Measurements from ENCODE around the gene ARMS2. TPM values are rescaled to one million over a fixed set of nuclear protein-coding genes. Genes with fewer than 3 reads are reported as not detected.

Gene ARMS2
- total RNA-seq, 1 donor = not detected

DNA sequence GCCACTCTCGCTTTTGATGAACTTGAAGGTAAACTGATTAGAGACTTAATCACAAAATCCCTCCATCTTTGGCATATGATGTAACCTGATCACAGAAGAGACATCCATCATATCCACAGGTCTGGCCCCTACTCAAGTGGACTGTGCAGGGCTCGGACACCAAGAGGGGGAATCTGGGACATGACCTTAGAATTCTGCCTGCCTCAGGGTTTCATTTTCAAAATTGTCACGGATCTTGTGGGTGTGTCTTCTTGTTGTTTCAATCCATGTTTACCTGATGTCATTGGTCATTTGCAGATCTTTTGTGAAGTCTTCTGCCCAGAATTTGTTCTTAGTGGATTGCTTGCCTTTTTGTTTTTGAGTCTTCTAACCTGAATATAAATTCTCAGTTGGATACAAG, 5.9 kb upstream of the ARMS2 start:
- DNase-seq (ENCODE audit: low read depth) = no peak
- no peak overlapping the region for H3K4me3 ChIP-seq (ENCODE audit: low read depth, low read length)
- TF ChIP-seq, protein P1, sequence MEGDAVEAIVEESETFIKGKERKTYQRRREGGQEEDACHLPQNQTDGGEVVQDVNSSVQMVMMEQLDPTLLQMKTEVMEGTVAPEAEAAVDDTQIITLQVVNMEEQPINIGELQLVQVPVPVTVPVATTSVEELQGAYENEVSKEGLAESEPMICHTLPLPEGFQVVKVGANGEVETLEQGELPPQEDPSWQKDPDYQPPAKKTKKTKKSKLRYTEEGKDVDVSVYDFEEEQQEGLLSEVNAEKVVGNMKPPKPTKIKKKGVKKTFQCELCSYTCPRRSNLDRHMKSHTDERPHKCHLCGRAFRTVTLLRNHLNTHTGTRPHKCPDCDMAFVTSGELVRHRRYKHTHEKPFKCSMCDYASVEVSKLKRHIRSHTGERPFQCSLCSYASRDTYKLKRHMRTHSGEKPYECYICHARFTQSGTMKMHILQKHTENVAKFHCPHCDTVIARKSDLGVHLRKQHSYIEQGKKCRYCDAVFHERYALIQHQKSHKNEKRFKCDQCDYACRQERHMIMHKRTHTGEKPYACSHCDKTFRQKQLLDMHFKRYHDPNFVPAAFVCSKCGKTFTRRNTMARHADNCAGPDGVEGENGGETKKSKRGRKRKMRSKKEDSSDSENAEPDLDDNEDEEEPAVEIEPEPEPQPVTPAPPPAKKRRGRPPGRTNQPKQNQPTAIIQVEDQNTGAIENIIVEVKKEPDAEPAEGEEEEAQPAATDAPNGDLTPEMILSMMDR (IDR thresholded peaks at IDR 0.05; ENCODE audit: insufficient read depth, low read length) = no peak

DNA sequence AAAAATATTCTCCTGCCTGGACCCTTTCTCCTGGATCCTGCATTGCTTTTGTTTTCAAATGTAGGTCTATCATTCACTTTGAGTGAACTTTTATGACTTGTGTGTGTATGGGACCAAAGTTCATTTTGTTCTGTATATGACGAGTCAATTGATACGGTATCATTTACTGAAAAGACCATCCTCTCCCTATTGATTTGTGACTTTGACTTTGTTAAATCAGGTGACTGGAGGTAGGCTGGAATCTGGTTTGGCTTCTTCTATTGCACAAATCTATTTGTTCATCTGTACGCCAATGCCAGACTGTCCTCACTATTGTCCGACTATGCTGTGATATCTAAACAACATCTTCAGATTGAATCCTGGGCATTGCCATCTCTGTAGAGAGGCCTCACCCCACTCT, 5.3 kb upstream of the ARMS2 start:
- no peak for DNase-seq (ENCODE audit: low read depth)
- TF ChIP-seq, protein P1 (IDR thresholded peaks at IDR 0.05; ENCODE audit: insufficient read depth, low read length) = no peak
- no peak overlapping the region for H3K4me3 ChIP-seq (ENCODE audit: low read depth, low read length)

DNA sequence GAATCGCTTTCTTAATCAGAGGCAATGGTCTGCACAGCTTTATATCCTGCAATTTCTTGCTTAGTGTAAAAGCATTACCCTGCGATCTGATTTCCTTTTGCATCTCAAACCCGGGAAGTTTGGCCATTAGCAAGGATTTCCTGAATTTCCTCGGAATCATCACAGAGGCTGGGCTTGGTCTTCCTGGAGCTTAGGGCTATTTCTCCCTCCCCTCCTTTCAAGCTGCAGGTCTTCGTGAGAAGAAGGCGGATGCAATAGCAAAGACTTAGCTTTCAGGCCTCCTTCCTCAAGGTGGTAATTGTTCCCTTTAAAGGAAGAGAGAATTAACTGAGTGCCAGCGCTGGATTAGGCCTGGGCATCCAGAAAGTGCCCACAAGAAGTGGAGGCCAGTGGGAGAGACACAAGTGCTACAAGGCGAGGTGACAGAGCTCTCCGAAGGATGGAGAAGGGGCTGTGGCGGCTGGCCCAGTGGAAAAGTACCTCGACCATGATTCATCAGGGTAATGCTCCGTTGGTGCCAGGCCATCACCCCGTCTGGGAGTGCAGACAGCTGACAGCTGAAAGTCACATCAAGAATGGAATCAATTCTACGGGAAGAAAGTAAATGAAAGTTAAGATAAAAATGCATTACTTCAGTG, 4.0 kb upstream of the ARMS2 start:
- TF ChIP-seq, protein P1 (IDR thresholded peaks at IDR 0.05; ENCODE audit: insufficient read depth, low read length) = no peak

DNA sequence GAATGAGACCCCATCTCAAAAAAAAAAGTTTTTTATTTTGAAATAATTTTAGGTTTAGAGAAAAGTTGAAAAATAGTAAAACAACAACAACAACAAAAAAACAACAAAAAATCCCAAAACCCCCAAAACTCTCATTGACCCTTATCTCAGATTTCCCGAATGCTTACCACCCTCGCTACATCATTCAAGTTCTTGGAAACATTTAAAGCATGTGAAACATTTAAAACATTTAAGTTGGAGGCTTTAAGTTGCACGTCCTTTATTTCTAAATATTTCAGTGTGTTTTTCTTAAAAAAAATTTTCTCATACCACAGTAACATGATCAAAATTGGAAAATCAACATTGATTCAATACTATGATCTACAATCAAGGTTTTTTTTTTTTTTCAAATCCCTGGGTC, 382 bp upstream of the ARMS2 start:
- no peak for DNase-seq (ENCODE audit: low read depth)
- H3K4me3 ChIP-seq (ENCODE audit: low read depth, low read length) = no peak overlapping the region
- TF ChIP-seq, protein P1 (IDR thresholded peaks at IDR 0.05; ENCODE audit: insufficient read depth, low read length) = no peak

More for the DNA sequence above, 4.0 kb upstream of the ARMS2 start:
- no peak for DNase-seq (ENCODE audit: low read depth)
- no peak overlapping the region for H3K4me3 ChIP-seq (ENCODE audit: low read depth, low read length)

- no peak overlapping the region for H3K4me3 ChIP-seq (ENCODE audit: low read depth, low read length)
- no peak for DNase-seq (ENCODE audit: low read depth)
- TF ChIP-seq, protein P1 (IDR thresholded peaks at IDR 0.05; ENCODE audit: insufficient read depth, low read length) = no peak
Measured at GRCh38 chr10:122455376-122456079, 1.1 kb downstream of the ARMS2 start.

DNA sequence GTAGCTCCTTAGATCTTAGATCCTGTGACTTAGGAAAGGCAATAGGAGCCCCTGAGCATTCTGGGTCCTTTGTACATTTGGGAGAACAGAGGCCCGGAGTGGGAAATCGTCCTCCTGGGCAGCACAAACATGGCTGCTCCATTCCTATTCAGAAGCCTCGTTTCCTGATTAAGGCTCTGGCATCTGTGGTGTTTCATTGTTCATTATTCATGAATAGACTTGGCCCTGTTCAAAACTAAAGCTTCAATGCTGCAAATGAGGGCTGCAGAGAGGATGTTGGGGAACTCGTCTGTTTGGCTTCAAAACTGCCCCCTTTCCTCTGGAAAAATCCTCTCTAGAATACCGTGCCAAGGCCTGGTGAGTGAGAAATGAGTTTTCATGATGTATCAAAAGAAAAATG, 3.5 kb downstream of the ARMS2 start:
- no peak overlapping the region for H3K4me3 ChIP-seq (ENCODE audit: low read depth, low read length)
- no peak for DNase-seq (ENCODE audit: low read depth)
- TF ChIP-seq, protein P1 (IDR thresholded peaks at IDR 0.05; ENCODE audit: insufficient read depth, low read length) = no peak
